ENCODE results near the gene ARMH4.

The ARMH4 gene

GRCh38 chr14:58014778-58015177 lies 137.2 kb downstream of the ARMH4 start:
- no peak for DNase-seq

GRCh38 chr14:58002618-58003017 lies 149.4 kb downstream of the ARMH4 start:
- DNase-seq, result no peak

GRCh38 chr14:57999979-58000378 lies 152.0 kb downstream of the ARMH4 start:
- no peak for DNase-seq

GRCh38 chr14:57999471-57999870 lies 152.5 kb downstream of the ARMH4 start:
- no peak for DNase-seq

- DNase-seq, result no peak
These were observed 153.2 kb downstream of the ARMH4 start for GRCh38 chr14:57998766-57999165.

GRCh38 chr14:57991353-57991752 lies 160.7 kb downstream of the ARMH4 start:
- DNase-seq, result no peak

GRCh38 chr14:57988445-57988844 lies 163.6 kb downstream of the ARMH4 start:
- DNase-seq, result no peak

- DNase-seq, result no peak
These were observed 164.3 kb downstream of the ARMH4 start for GRCh38 chr14:57987596-57988300.

- peak; percentile 10 for DNase-seq
These were observed 165.0 kb downstream of the ARMH4 start for GRCh38 chr14:57987051-57987450.

- no peak for DNase-seq
These were observed 169.0 kb downstream of the ARMH4 start for GRCh38 chr14:57982804-57983634.

- peak; percentile 6 for DNase-seq
These were observed 170.0 kb downstream of the ARMH4 start for GRCh38 chr14:57981817-57982560.

- no peak for DNase-seq
These were observed 172.5 kb downstream of the ARMH4 start for GRCh38 chr14:57979376-57980048.

GRCh38 chr14:57976701-57977100 lies 175.3 kb downstream of the ARMH4 start:
- DNase-seq, result no peak

- DNase-seq, result no peak
These were observed 177.1 kb downstream of the ARMH4 start for GRCh38 chr14:57974896-57975295.

- no peak for DNase-seq
These were observed 181.4 kb downstream of the ARMH4 start for GRCh38 chr14:57970594-57970993.

- DNase-seq, result no peak
These were observed 181.8 kb downstream of the ARMH4 start for GRCh38 chr14:57970175-57970574.

GRCh38 chr14:57963071-57963470 lies 188.9 kb downstream of the ARMH4 start:
- no peak for DNase-seq

GRCh38 chr14:57962325-57963035 lies 189.5 kb downstream of the ARMH4 start:
- no peak for DNase-seq

GRCh38 chr14:57961786-57962060 lies 190.3 kb downstream of the ARMH4 start:
- no peak for DNase-seq

GRCh38 chr14:57960946-57961785 lies 190.8 kb downstream of the ARMH4 start:
- no peak for DNase-seq

GRCh38 chr14:57957441-57957840 lies 194.6 kb downstream of the ARMH4 start:
- DNase-seq, result no peak

All from EL (cell line).